ES-I3 (cell line): Measurements from ENCODE around the gene LAMB4.

Source experiments
- H3K36me3 ChIP-seq: 2 replicates; pipeline ENCODE4 v1.6.1; 2013; ENCODE audit warnings: mild to moderate bottlenecking, low read length, control low read depth, moderate library complexity; ENCODE audit not compliant: insufficient read depth
- H3K4me1 ChIP-seq: 2 replicates; pipeline ENCODE4 v1.6.1; 2013; ENCODE audit warnings: mild to moderate bottlenecking, control low read depth, low read length; ENCODE audit not compliant: insufficient read depth
- H3K9ac ChIP-seq: 2 replicates; pipeline ENCODE4 v1.6.1; 2013; ENCODE audit warnings: low read depth, mild to moderate bottlenecking, low read length, moderate library complexity
- H3K9me3 ChIP-seq: 2 replicates; pipeline ENCODE4 v1.6.1; 2013; ENCODE audit warnings: mild to moderate bottlenecking, low read length, moderate library complexity; ENCODE audit not compliant: control insufficient read depth, insufficient read depth

The LAMB4 gene

GRCh38 chr7:108147031-108147563 lies 16.9 kb upstream of the LAMB4 start:
- no peaks in the 10 kb centered on the region for H3K4me1 ChIP-seq
- H3K36me3 ChIP-seq, result no peaks in the 10 kb centered on the region
- no peaks in the 10 kb centered on the region for H3K9me3 ChIP-seq
- no peak overlapping the region for H3K9ac ChIP-seq

GRCh38 chr7:108146070-108146842 lies 16.1 kb upstream of the LAMB4 start:
- Histone ChIP-seq H3K9me3 (no peaks in the 10 kb centered on the region), H3K4me1 (no peaks in the 10 kb centered on the region), H3K36me3 (no peaks in the 10 kb centered on the region), H3K9ac (peak overlapping the region; percentile 47; the same call in 1 of the 2 replicates)

GRCh38 chr7:108145401-108145800 lies 15.2 kb upstream of the LAMB4 start:
- H3K9ac ChIP-seq, result peak overlapping the region; percentile 17; the same call in 1 of the 2 replicates
- no peaks in the 10 kb centered on the region for H3K4me1 ChIP-seq
- H3K9me3 ChIP-seq, result no peaks in the 10 kb centered on the region
- no peaks in the 10 kb centered on the region for H3K36me3 ChIP-seq

GRCh38 chr7:108144931-108145330 lies 14.8 kb upstream of the LAMB4 start:
- Histone ChIP-seq H3K9ac (no peak overlapping the region), H3K9me3 (no peaks in the 10 kb centered on the region), H3K36me3 (no peaks in the 10 kb centered on the region), H3K4me1 (no peaks in the 10 kb centered on the region)

GRCh38 chr7:108143658-108144420 lies 13.7 kb upstream of the LAMB4 start:
- Histone ChIP-seq H3K36me3 (no peaks in the 10 kb centered on the region), H3K9me3 (no peaks in the 10 kb centered on the region), H3K9ac (no peak overlapping the region), H3K4me1 (no peaks in the 10 kb centered on the region)

GRCh38 chr7:108142675-108143259 lies 12.6 kb upstream of the LAMB4 start:
- Histone ChIP-seq H3K36me3 (no peaks in the 10 kb centered on the region), H3K9me3 (no peaks in the 10 kb centered on the region), H3K4me1 (no peaks in the 10 kb centered on the region), H3K9ac (no peak overlapping the region)

GRCh38 chr7:108142180-108142579 lies 12.0 kb upstream of the LAMB4 start:
- no peaks in the 10 kb centered on the region for H3K9me3 ChIP-seq
- H3K36me3 ChIP-seq, result no peaks in the 10 kb centered on the region
- no peaks in the 10 kb centered on the region for H3K4me1 ChIP-seq
- H3K9ac ChIP-seq, result no peak overlapping the region

- no peaks in the 10 kb centered on the region for H3K4me1 ChIP-seq
- no peaks in the 10 kb centered on the region for H3K36me3 ChIP-seq
- H3K9ac ChIP-seq, result no peak overlapping the region
- no peaks in the 10 kb centered on the region for H3K9me3 ChIP-seq
Measured at GRCh38 chr7:108140671-108141070, 10.5 kb upstream of the LAMB4 start.

- no peaks in the 10 kb centered on the region for H3K36me3 ChIP-seq
- no peaks in the 10 kb centered on the region for H3K4me1 ChIP-seq
- no peaks in the 10 kb centered on the region for H3K9me3 ChIP-seq
- H3K9ac ChIP-seq, result no peak overlapping the region
Measured at GRCh38 chr7:108138911-108139310, 8.8 kb upstream of the LAMB4 start.

GRCh38 chr7:108137993-108138392 lies 7.8 kb upstream of the LAMB4 start:
- H3K4me1 ChIP-seq, result peaks cover under 1% of the 10 kb centered on the region; the same call in 1 of the 2 replicates
- no peaks in the 10 kb centered on the region for H3K36me3 ChIP-seq
- no peaks in the 10 kb centered on the region for H3K9me3 ChIP-seq
- no peak overlapping the region for H3K9ac ChIP-seq

GRCh38 chr7:108137040-108137439 lies 6.9 kb upstream of the LAMB4 start:
- Histone ChIP-seq H3K4me1 (peaks cover 3% of the 10 kb centered on the region; the same call in 1 of the 2 replicates), H3K9ac (no peak overlapping the region), H3K36me3 (no peaks in the 10 kb centered on the region), H3K9me3 (no peaks in the 10 kb centered on the region)

GRCh38 chr7:108136191-108136688 lies 6.1 kb upstream of the LAMB4 start:
- H3K36me3 ChIP-seq, result no peaks in the 10 kb centered on the region
- H3K4me1 ChIP-seq, result peaks cover 3% of the 10 kb centered on the region; the same call in 1 of the 2 replicates
- no peaks in the 10 kb centered on the region for H3K9me3 ChIP-seq
- H3K9ac ChIP-seq, result no peak overlapping the region

GRCh38 chr7:108135446-108136190 lies 5.5 kb upstream of the LAMB4 start:
- no peak overlapping the region for H3K9ac ChIP-seq
- no peaks in the 10 kb centered on the region for H3K36me3 ChIP-seq
- peaks cover 3% of the 10 kb centered on the region; the same call in 1 of the 2 replicates for H3K4me1 ChIP-seq
- H3K9me3 ChIP-seq, result no peaks in the 10 kb centered on the region

- H3K36me3 ChIP-seq, result no peaks in the 10 kb centered on the region
- no peak overlapping the region for H3K9ac ChIP-seq
- H3K4me1 ChIP-seq, result peaks cover 3% of the 10 kb centered on the region; the same call in 1 of the 2 replicates
- H3K9me3 ChIP-seq, result no peaks in the 10 kb centered on the region
Measured at GRCh38 chr7:108134486-108134885, 4.3 kb upstream of the LAMB4 start.
